IPS DF 6.9 (cell line): ENCODE results near the gene HRH3.

Experiments
- DNase-seq: peaks from one replicate; pipeline ENCODE4 v3.0.0-alpha.2; 2013; ENCODE audit warnings: low read depth, low spot score
- H3K27ac ChIP-seq: one replicate; pipeline ENCODE4 v1.5.1; 2013; ENCODE audit warnings: low read length, control low read depth
- H3K27me3 ChIP-seq: 2 replicates; pipeline ENCODE4 v1.6.1; 2013; ENCODE audit warnings: mild to moderate bottlenecking, low read length; ENCODE audit not compliant: control insufficient read depth, insufficient read depth
- H3K36me3 ChIP-seq: 2 replicates; pipeline ENCODE4 v1.6.1; 2013; ENCODE audit warnings: low read length; ENCODE audit not compliant: control insufficient read depth, insufficient read depth
- H3K4me1 ChIP-seq: 2 replicates; pipeline ENCODE4 v1.6.1; 2013; ENCODE audit warnings: low read length; ENCODE audit not compliant: control insufficient read depth, insufficient read depth
- H3K4me3 ChIP-seq: 2 replicates; pipeline ENCODE4 v1.5.1; 2013; ENCODE audit warnings: mild to moderate bottlenecking, low read length
- H3K9me3 ChIP-seq: 2 replicates; pipeline ENCODE4 v1.6.1; 2013; ENCODE audit warnings: low read length, inconsistent platforms; ENCODE audit not compliant: control insufficient read depth, insufficient read depth
- WGBS: extraction: QIAGEN DNeasy Blood & Tissue Kit; methylation state at CpG from one replicate; pipeline ENCODE4 v1.1.7; 2013; ENCODE audit warnings: mixed read lengths, missing lambda C conversion rate; ENCODE audit not compliant: insufficient read length, insufficient coverage; 5-methylcytosine and 5-hydroxymethylcytosine counted together

Gene HRH3

GRCh38 chr20:62224113-62224855, 4.2 kb upstream of the HRH3 start:
- H3K36me3 ChIP-seq: no peaks in the 10 kb centered on the region
- no peak overlapping the region for H3K27ac ChIP-seq
- no peaks in the 10 kb centered on the region for H3K9me3 ChIP-seq
- H3K4me3 ChIP-seq: no peak overlapping the region
- no CpG with 5 or more reads among the region's 21 CpGs for WGBS
- no peak for DNase-seq
- peaks cover 11% of the 10 kb centered on the region for H3K4me1 ChIP-seq
- peaks cover 13% of the 10 kb centered on the region; the same call in 1 of the 2 replicates for H3K27me3 ChIP-seq

GRCh38 chr20:62223571-62223970, 3.5 kb upstream of the HRH3 start:
- H3K27ac ChIP-seq: no peak overlapping the region
- no peaks in the 10 kb centered on the region for H3K36me3 ChIP-seq
- H3K27me3 ChIP-seq: peaks cover 16% of the 10 kb centered on the region; the same call in 1 of the 2 replicates
- DNase-seq: no peak
- WGBS: no CpG with 5 or more reads among the region's 9 CpGs
- H3K4me1 ChIP-seq: peaks cover 13% of the 10 kb centered on the region
- H3K4me3 ChIP-seq: no peak overlapping the region
- H3K9me3 ChIP-seq: no peaks in the 10 kb centered on the region

GRCh38 chr20:62222972-62223371, 2.9 kb upstream of the HRH3 start:
- Histone ChIP-seq H3K36me3 (no peaks in the 10 kb centered on the region), H3K9me3 (no peaks in the 10 kb centered on the region), H3K4me1 (peaks cover 15% of the 10 kb centered on the region), H3K4me3 (no peak overlapping the region), H3K27ac (no peak overlapping the region), H3K27me3 (peaks cover 22% of the 10 kb centered on the region; the same call in 1 of the 2 replicates)
- no CpG with 5 or more reads among the region's 13 CpGs for WGBS
- DNase-seq: no peak

- Histone ChIP-seq H3K27ac (no peak overlapping the region), H3K27me3 (peaks cover 26% of the 10 kb centered on the region; the same call in 1 of the 2 replicates), H3K9me3 (no peaks in the 10 kb centered on the region), H3K4me1 (peaks cover 13% of the 10 kb centered on the region), H3K4me3 (no peak overlapping the region), H3K36me3 (no peaks in the 10 kb centered on the region)
- WGBS: no CpG with 5 or more reads among the region's 18 CpGs
- DNase-seq: no peak
Observed at GRCh38 chr20:62222266-62222850, 2.3 kb upstream of the HRH3 start.

- no peak overlapping the region for H3K27ac ChIP-seq
- WGBS: no CpG with 5 or more reads among the region's 46 CpGs
- H3K4me1 ChIP-seq: peaks cover 13% of the 10 kb centered on the region
- peaks cover 26% of the 10 kb centered on the region; the same call in 1 of the 2 replicates for H3K27me3 ChIP-seq
- H3K4me3 ChIP-seq: peak overlapping the region; percentile 5; the same call in 1 of the 2 replicates
- H3K36me3 ChIP-seq: no peaks in the 10 kb centered on the region
- no peaks in the 10 kb centered on the region for H3K9me3 ChIP-seq
- DNase-seq: no peak
Observed at GRCh38 chr20:62220666-62221568, 839 bp upstream of the HRH3 start.

- Histone ChIP-seq H3K27ac (no peak overlapping the region), H3K27me3 (peaks cover 26% of the 10 kb centered on the region; the same call in 1 of the 2 replicates), H3K36me3 (no peaks in the 10 kb centered on the region), H3K4me3 (peak overlapping the region; percentile 34; the same call in 1 of the 2 replicates), H3K4me1 (peaks cover 13% of the 10 kb centered on the region), H3K9me3 (no peaks in the 10 kb centered on the region)
- no peak for DNase-seq
- no CpG with 5 or more reads among the region's 84 CpGs for WGBS
Observed at GRCh38 chr20:62219101-62219991, 732 bp downstream of the HRH3 start.

- H3K4me1 ChIP-seq: peaks cover 13% of the 10 kb centered on the region
- H3K27me3 ChIP-seq: peaks cover 26% of the 10 kb centered on the region; the same call in 1 of the 2 replicates
- no peaks in the 10 kb centered on the region for H3K9me3 ChIP-seq
- WGBS: no CpG with 5 or more reads among the region's 38 CpGs
- H3K27ac ChIP-seq: no peak overlapping the region
- H3K4me3 ChIP-seq: no peak overlapping the region
- H3K36me3 ChIP-seq: no peaks in the 10 kb centered on the region
- no peak for DNase-seq
Observed at GRCh38 chr20:62217913-62218773, 1.9 kb downstream of the HRH3 start.

- H3K27me3 ChIP-seq: peaks cover 26% of the 10 kb centered on the region; the same call in 1 of the 2 replicates
- WGBS: no CpG with 5 or more reads among the region's 26 CpGs
- H3K9me3 ChIP-seq: no peaks in the 10 kb centered on the region
- H3K36me3 ChIP-seq: no peaks in the 10 kb centered on the region
- H3K4me1 ChIP-seq: peaks cover 13% of the 10 kb centered on the region
- no peak overlapping the region for H3K27ac ChIP-seq
- no peak overlapping the region for H3K4me3 ChIP-seq
- DNase-seq: no peak
Observed at GRCh38 chr20:62216636-62217566, 3.2 kb downstream of the HRH3 start.
